DOHH2 (cell line): ENCODE data around the gene PCSK5.
"Not testable (repeated sequence)": the region's sequence is repeated elsewhere in the genome, so short reads cannot be mapped to it uniquely, and the experiment has no call there.

Experiments used
- H3F3A ChIP-seq: fragments of 200-600 bp; sonication (generic), shearing (Covaris generic); 2 replicates; pipeline ENCODE4 v1.6.0; 2016; ENCODE audit warnings: antibody characterized with exemption, mild to moderate bottlenecking; ENCODE audit not compliant: control insufficient read depth, insufficient read depth
- H3K27ac ChIP-seq: fragments of 200-600 bp; sonication (generic); 2 replicates; pipeline ENCODE4 v1.5.1; 2014; ENCODE audit warnings: low read depth, mild to moderate bottlenecking, low read length, moderate library complexity
- H3K27me3 ChIP-seq: fragments of 200-600 bp; sonication (generic); 2 replicates; pipeline ENCODE4 v1.6.1; 2014; ENCODE audit warnings: mild to moderate bottlenecking, low read length, mixed read lengths; ENCODE audit not compliant: control insufficient read depth
- H3K36me3 ChIP-seq: fragments of 200-600 bp; sonication (generic); 2 replicates; pipeline ENCODE4 v1.6.1; 2014; ENCODE audit warnings: mild to moderate bottlenecking, low read length, moderate library complexity, mixed read lengths; ENCODE audit not compliant: control insufficient read depth
- H3K4me1 ChIP-seq: fragments of 200-600 bp; sonication (generic); 2 replicates; pipeline ENCODE4 v1.6.1; 2014; ENCODE audit warnings: mild to moderate bottlenecking, low read length, mixed read lengths; ENCODE audit not compliant: control insufficient read depth
- H3K4me2 ChIP-seq: fragments of 200-600 bp; sonication (generic); 2 replicates; pipeline ENCODE4 v1.6.0; 2014; ENCODE audit warnings: mild to moderate bottlenecking, low read length, moderate library complexity
- H3K4me3 ChIP-seq: fragments of 200-600 bp; sonication (generic); 2 replicates; pipeline ENCODE4 v1.5.1; 2014; ENCODE audit warnings: mild to moderate bottlenecking, low read length, mixed read lengths
- H3K79me2 ChIP-seq: fragments of 200-600 bp; sonication (generic); 2 replicates; pipeline ENCODE4 v1.6.1; 2014; ENCODE audit warnings: mild to moderate bottlenecking, low read length, mixed read lengths; ENCODE audit not compliant: control insufficient read depth
- H3K9me2 ChIP-seq: fragments of 200-600 bp; sonication (generic); replicated peaks from 2 replicates; pipeline ENCODE4 v1.6.1; 2014; ENCODE audit warnings: mild to moderate bottlenecking, low read length, mixed read lengths; ENCODE audit not compliant: control insufficient read depth
- H3K9me3 ChIP-seq: fragments of 200-600 bp; sonication (generic); 2 replicates; pipeline ENCODE4 v1.6.1; 2014; ENCODE audit warnings: antibody characterized with exemption, low read length, mixed read lengths; ENCODE audit not compliant: control insufficient read depth, insufficient read depth
- H4K20me1 ChIP-seq: fragments of 200-600 bp; sonication (generic); 2 replicates; pipeline ENCODE4 v1.6.0; 2014; ENCODE audit warnings: low read depth, mild to moderate bottlenecking, antibody characterized with exemption, low read length, moderate library complexity; ENCODE audit not compliant: control insufficient read depth, insufficient read depth
- EZH2phosphoT487 ChIP-seq: fragments of 200-600 bp; sonication (generic); IDR thresholded peaks from 2 replicates; pipeline ENCODE4 v1.6.1; 2017; ENCODE audit warnings: borderline replicate concordance, mild to moderate bottlenecking, antibody characterized with exemption, low read length, moderate library complexity, mixed read lengths
- TF ChIP-seq, protein P1 (sequence below): fragments of 200-600 bp; sonication (generic); IDR thresholded peaks from one replicate; pipeline ENCODE4 v1.5.1; 2014; ENCODE audit warnings: antibody characterized with exemption, mild to moderate bottlenecking, low read depth, low read length; ENCODE audit not compliant: poor library complexity, severe bottlenecking

PCSK5 gene

GRCh38 chr9:75866273-75866871, 24.1 kb upstream of the PCSK5 start:
- no peak for TF ChIP-seq EZH2phosphoT487
- TF ChIP-seq, protein P1, sequence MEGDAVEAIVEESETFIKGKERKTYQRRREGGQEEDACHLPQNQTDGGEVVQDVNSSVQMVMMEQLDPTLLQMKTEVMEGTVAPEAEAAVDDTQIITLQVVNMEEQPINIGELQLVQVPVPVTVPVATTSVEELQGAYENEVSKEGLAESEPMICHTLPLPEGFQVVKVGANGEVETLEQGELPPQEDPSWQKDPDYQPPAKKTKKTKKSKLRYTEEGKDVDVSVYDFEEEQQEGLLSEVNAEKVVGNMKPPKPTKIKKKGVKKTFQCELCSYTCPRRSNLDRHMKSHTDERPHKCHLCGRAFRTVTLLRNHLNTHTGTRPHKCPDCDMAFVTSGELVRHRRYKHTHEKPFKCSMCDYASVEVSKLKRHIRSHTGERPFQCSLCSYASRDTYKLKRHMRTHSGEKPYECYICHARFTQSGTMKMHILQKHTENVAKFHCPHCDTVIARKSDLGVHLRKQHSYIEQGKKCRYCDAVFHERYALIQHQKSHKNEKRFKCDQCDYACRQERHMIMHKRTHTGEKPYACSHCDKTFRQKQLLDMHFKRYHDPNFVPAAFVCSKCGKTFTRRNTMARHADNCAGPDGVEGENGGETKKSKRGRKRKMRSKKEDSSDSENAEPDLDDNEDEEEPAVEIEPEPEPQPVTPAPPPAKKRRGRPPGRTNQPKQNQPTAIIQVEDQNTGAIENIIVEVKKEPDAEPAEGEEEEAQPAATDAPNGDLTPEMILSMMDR, result peak; percentile 72
- no peak overlapping the region for H3K4me2 ChIP-seq
- H3K36me3 ChIP-seq, result no peaks in the 10 kb centered on the region
- H4K20me1 ChIP-seq, result no peaks in the 10 kb centered on the region
- no peak overlapping the region for H3K27ac ChIP-seq
- no peak overlapping the region for H3K4me3 ChIP-seq
- no peaks in the 10 kb centered on the region for H3K4me1 ChIP-seq
- H3K79me2 ChIP-seq, result no peaks in the 10 kb centered on the region
- H3K9me3 ChIP-seq, result no peaks in the 10 kb centered on the region
- H3F3A ChIP-seq, result no peaks in the 10 kb centered on the region
- no peaks in the 10 kb centered on the region for H3K9me2 ChIP-seq
- H3K27me3 ChIP-seq, result no peaks in the 10 kb centered on the region

DNA sequence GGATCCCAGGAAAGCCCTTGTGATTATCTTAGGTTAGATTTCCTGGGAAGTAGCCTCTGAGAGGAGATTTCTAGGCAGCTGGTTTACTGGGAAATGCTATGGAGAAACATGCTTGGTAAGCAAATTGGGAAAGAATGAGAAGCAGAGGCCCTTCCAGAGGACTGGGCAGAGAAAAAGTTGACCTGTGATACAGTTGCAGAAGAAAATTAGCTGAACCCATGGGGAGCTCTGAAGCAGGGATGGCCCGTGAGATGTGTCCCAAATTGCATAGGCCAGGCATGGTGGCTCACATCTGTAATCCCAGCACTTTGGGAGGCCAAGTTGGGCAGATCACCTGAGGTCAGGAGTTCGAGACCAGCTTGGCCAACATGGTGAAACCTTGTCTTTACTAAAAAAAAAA, 21.9 kb upstream of the PCSK5 start:
- H3K4me3 ChIP-seq, H3K9me2 ChIP-seq, H3K79me2 ChIP-seq, H3K27me3 ChIP-seq, H3F3A ChIP-seq, H3K36me3 ChIP-seq, H3K4me2 ChIP-seq, H4K20me1 ChIP-seq, H3K27ac ChIP-seq, H3K4me1 ChIP-seq, H3K9me3 ChIP-seq: not testable (repeated sequence)

DNA sequence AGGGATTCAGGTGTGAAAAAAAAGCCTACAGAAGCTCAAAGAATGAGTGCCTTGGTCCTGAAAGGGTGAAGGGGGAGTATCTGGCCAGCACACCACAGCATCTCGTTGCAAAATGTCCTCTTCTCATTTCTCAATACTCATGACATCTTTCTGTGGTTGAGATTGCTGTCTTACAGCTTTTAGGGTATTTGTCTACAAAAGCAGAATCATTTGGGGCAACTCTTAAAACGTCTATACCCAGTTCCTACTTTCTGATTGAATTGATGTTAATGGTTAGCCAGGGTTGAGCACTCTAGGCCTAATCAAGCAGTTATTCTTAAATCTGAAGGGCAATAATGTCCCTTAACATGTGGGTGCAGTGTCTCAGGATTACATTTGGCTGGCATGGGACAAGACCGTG, 21.2 kb upstream of the PCSK5 start:
- Histone ChIP-seq H3K27me3 (no peaks in the 10 kb centered on the region), H3K9me2 (no peaks in the 10 kb centered on the region), H3K79me2 (no peaks in the 10 kb centered on the region), H3K36me3 (no peaks in the 10 kb centered on the region), H3F3A (no peaks in the 10 kb centered on the region), H3K4me1 (no peaks in the 10 kb centered on the region), H3K9me3 (no peaks in the 10 kb centered on the region), H3K4me3 (no peak overlapping the region), H3K27ac (no peak overlapping the region), H4K20me1 (no peaks in the 10 kb centered on the region), H3K4me2 (no peak overlapping the region)
- TF ChIP-seq, protein P1, result no peak
- TF ChIP-seq EZH2phosphoT487, result no peak

DNA sequence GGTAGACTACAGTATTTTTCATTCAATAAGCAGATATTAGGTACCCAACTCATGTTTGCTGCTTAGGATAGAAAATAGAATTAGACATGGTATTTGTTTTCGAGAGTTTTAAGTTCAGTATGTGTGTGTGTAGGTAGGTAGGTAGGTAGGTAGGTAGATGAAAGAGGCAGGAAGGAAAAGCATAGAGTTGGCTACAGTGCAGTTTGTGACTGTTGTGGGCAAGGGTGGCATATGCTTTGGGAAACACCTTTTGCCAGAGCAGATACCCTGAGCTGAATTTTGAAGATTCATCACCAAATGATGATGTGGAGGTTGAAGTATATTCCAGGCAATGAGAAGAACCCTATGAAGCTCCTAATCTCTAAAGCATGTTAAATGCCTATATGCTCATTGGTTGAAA, 20.0 kb upstream of the PCSK5 start:
- no peak overlapping the region for H3K4me2 ChIP-seq
- no peak overlapping the region for H3K27ac ChIP-seq
- no peaks in the 10 kb centered on the region for H3K9me3 ChIP-seq
- no peaks in the 10 kb centered on the region for H3K36me3 ChIP-seq
- no peaks in the 10 kb centered on the region for H3K27me3 ChIP-seq
- TF ChIP-seq, protein P1, result no peak
- no peak for TF ChIP-seq EZH2phosphoT487
- H4K20me1 ChIP-seq, result no peaks in the 10 kb centered on the region
- H3F3A ChIP-seq, result no peaks in the 10 kb centered on the region
- H3K79me2 ChIP-seq, result no peaks in the 10 kb centered on the region
- no peak overlapping the region for H3K4me3 ChIP-seq
- H3K9me2 ChIP-seq, result no peaks in the 10 kb centered on the region
- no peaks in the 10 kb centered on the region for H3K4me1 ChIP-seq
